Measurements from ENCODE around the gene ATG9A. TPM values are rescaled to one million over a fixed set of nuclear protein-coding genes. Genes with fewer than 3 reads are reported as not detected.

The ATG9A gene
- total and polyA plus RNA-seq, 4 donors = 9.6 to 36.6 (median 35.1) TPM

- DNase-seq (no peak), ATAC-seq (ENCODE audit: low FRiP score) (no peak)
- Histone ChIP-seq H3K4me1 (ENCODE audit: control insufficient read depth in 1 of 2, insufficient read depth in 2 of 2, low read length in 2 of 2) (no peaks in the 10 kb centered on the region), H3K27ac (ENCODE audit: low read depth in 1 of 2, low read length in 2 of 2) (no peak overlapping the region), H3K9me3 (ENCODE audit: control insufficient read depth, low read length) (no peaks in the 10 kb centered on the region), H3K36me3 (ENCODE audit: control insufficient read depth in 1 of 2, insufficient read depth in 2 of 2, low read length in 1 of 2) (peaks cover 0 to 5% of the 10 kb centered on the region in 2 donors), H3K4me3 (ENCODE audit: low read length in 2 of 2) (no peak overlapping the region), H3K27me3 (ENCODE audit: control insufficient read depth in 1 of 2, insufficient read depth in 2 of 2, low read length in 1 of 2) (no peaks in the 10 kb centered on the region)
- 95% methylated on average over 15 of the region's 15 CpGs for WGBS, 2 donors
- intact Hi-C loops (cut with DNase I) = no loop called here
Measured at GRCh38 chr2:219214141-219214540, 15.3 kb downstream of the ATG9A start.

- H3K27me3 ChIP-seq (ENCODE audit: control insufficient read depth in 1 of 2, insufficient read depth in 2 of 2, low read length in 1 of 2) = no peaks in the 10 kb centered on the region
- H3K36me3 ChIP-seq (ENCODE audit: control insufficient read depth in 1 of 2, insufficient read depth in 2 of 2, low read length in 1 of 2) = peaks cover 0 to 6% of the 10 kb centered on the region in 2 donors
- H3K4me3 ChIP-seq (ENCODE audit: low read length in 2 of 2) = no peak overlapping the region
- H3K27ac ChIP-seq (ENCODE audit: low read depth in 1 of 2, low read length in 2 of 2) = no peak overlapping the region
- no peaks in the 10 kb centered on the region for H3K4me1 ChIP-seq (ENCODE audit: control insufficient read depth in 1 of 2, insufficient read depth in 2 of 2, low read length in 2 of 2)
- WGBS, 2 donors = 96 to 97% methylated on average over 10 of the region's 10 CpGs
- H3K9me3 ChIP-seq (ENCODE audit: control insufficient read depth, low read length) = no peaks in the 10 kb centered on the region
- intact Hi-C loops (cut with DNase I) = no loop called here
- DNase-seq = no peak
- no peak for ATAC-seq (ENCODE audit: low FRiP score)
Measured at GRCh38 chr2:219213486-219214071, 15.9 kb downstream of the ATG9A start.

GRCh38 chr2:219213026-219213415 lies 16.4 kb downstream of the ATG9A start:
- intact Hi-C loops (cut with DNase I) = no loop called here
- DNase-seq = no peak
- Histone ChIP-seq H3K27me3 (ENCODE audit: control insufficient read depth in 1 of 2, insufficient read depth in 2 of 2, low read length in 1 of 2) (no peaks in the 10 kb centered on the region), H3K4me3 (ENCODE audit: low read length in 2 of 2) (no peak overlapping the region), H3K36me3 (ENCODE audit: control insufficient read depth in 1 of 2, insufficient read depth in 2 of 2, low read length in 1 of 2) (peaks cover 0 to 6% of the 10 kb centered on the region in 2 donors), H3K27ac (ENCODE audit: low read depth in 1 of 2, low read length in 2 of 2) (no peak overlapping the region), H3K9me3 (ENCODE audit: control insufficient read depth, low read length) (no peaks in the 10 kb centered on the region), H3K4me1 (ENCODE audit: control insufficient read depth in 1 of 2, insufficient read depth in 2 of 2, low read length in 2 of 2) (no peaks in the 10 kb centered on the region)
- 88 to 94% methylated on average over 8 of the region's 8 CpGs for WGBS, 2 donors
- ATAC-seq (ENCODE audit: low FRiP score) = no peak

- H3K27me3 ChIP-seq (ENCODE audit: control insufficient read depth in 1 of 2, insufficient read depth in 2 of 2, low read length in 1 of 2) = no peaks in the 10 kb centered on the region
- H3K36me3 ChIP-seq (ENCODE audit: control insufficient read depth in 1 of 2, insufficient read depth in 2 of 2, low read length in 1 of 2) = peaks cover 0 to 6% of the 10 kb centered on the region in 2 donors
- no peaks in the 10 kb centered on the region for H3K9me3 ChIP-seq (ENCODE audit: control insufficient read depth, low read length)
- WGBS, 2 donors = 91 to 92% methylated on average over 9 of the region's 9 CpGs
- intact Hi-C loops (cut with DNase I) = no loop called here
- DNase-seq (no peak), ATAC-seq (ENCODE audit: low FRiP score) (no peak)
- no peaks in the 10 kb centered on the region for H3K4me1 ChIP-seq (ENCODE audit: control insufficient read depth in 1 of 2, insufficient read depth in 2 of 2, low read length in 2 of 2)
- no peak overlapping the region for H3K27ac ChIP-seq (ENCODE audit: low read depth in 1 of 2, low read length in 2 of 2)
- no peak overlapping the region for H3K4me3 ChIP-seq (ENCODE audit: low read length in 2 of 2)
Measured at GRCh38 chr2:219210886-219211362, 18.5 kb downstream of the ATG9A start.

- intact Hi-C loops (cut with DNase I) = no loop called here
- no peak for DNase-seq
- Histone ChIP-seq H3K4me1 (ENCODE audit: control insufficient read depth in 1 of 2, insufficient read depth in 2 of 2, low read length in 2 of 2) (no peaks in the 10 kb centered on the region), H3K4me3 (ENCODE audit: low read length in 2 of 2) (no peak overlapping the region), H3K27me3 (ENCODE audit: control insufficient read depth in 1 of 2, insufficient read depth in 2 of 2, low read length in 1 of 2) (no peaks in the 10 kb centered on the region), H3K9me3 (ENCODE audit: control insufficient read depth, low read length) (no peaks in the 10 kb centered on the region), H3K36me3 (ENCODE audit: control insufficient read depth in 1 of 2, insufficient read depth in 2 of 2, low read length in 1 of 2) (peaks cover 0 to 6% of the 10 kb centered on the region in 2 donors), H3K27ac (ENCODE audit: low read depth in 1 of 2, low read length in 2 of 2) (no peak overlapping the region)
- no peak for ATAC-seq (ENCODE audit: low FRiP score)
- WGBS, 2 donors = 91 to 93% methylated on average over 24 of the region's 24 CpGs
Measured at GRCh38 chr2:219210196-219210885, 19.1 kb downstream of the ATG9A start.

- ATAC-seq (ENCODE audit: low FRiP score) (no peak), DNase-seq (no peak)
- intact Hi-C loops (cut with DNase I) = no loop called here
- no peaks in the 10 kb centered on the region for H3K4me1 ChIP-seq (ENCODE audit: control insufficient read depth in 1 of 2, insufficient read depth in 2 of 2, low read length in 2 of 2)
- no peak overlapping the region for H3K4me3 ChIP-seq (ENCODE audit: low read length in 2 of 2)
- H3K9me3 ChIP-seq (ENCODE audit: control insufficient read depth, low read length) = no peaks in the 10 kb centered on the region
- H3K27ac ChIP-seq (ENCODE audit: low read depth in 1 of 2, low read length in 2 of 2) = no peak overlapping the region
- 84 to 86% methylated on average over 18 of the region's 18 CpGs for WGBS, 2 donors
- H3K27me3 ChIP-seq (ENCODE audit: control insufficient read depth in 1 of 2, insufficient read depth in 2 of 2, low read length in 1 of 2) = no peaks in the 10 kb centered on the region
- peaks cover 0 to 6% of the 10 kb centered on the region in 2 donors for H3K36me3 ChIP-seq (ENCODE audit: control insufficient read depth in 1 of 2, insufficient read depth in 2 of 2, low read length in 1 of 2)
Measured at GRCh38 chr2:219209236-219210195, 19.9 kb downstream of the ATG9A start.

- peaks cover 0 to 6% of the 10 kb centered on the region in 2 donors for H3K36me3 ChIP-seq (ENCODE audit: control insufficient read depth in 1 of 2, insufficient read depth in 2 of 2, low read length in 1 of 2)
- intact Hi-C loops (cut with DNase I) = no loop called here
- H3K27ac ChIP-seq (ENCODE audit: low read depth in 1 of 2, low read length in 2 of 2) = no peak overlapping the region
- no peaks in the 10 kb centered on the region for H3K9me3 ChIP-seq (ENCODE audit: control insufficient read depth, low read length)
- WGBS, 2 donors = 63 to 65% methylated on average over 17 of the region's 17 CpGs
- no peak overlapping the region for H3K4me3 ChIP-seq (ENCODE audit: low read length in 2 of 2)
- DNase-seq (no peak), ATAC-seq (ENCODE audit: low FRiP score) (no peak)
- H3K4me1 ChIP-seq (ENCODE audit: control insufficient read depth in 1 of 2, insufficient read depth in 2 of 2, low read length in 2 of 2) = no peaks in the 10 kb centered on the region
- H3K27me3 ChIP-seq (ENCODE audit: control insufficient read depth in 1 of 2, insufficient read depth in 2 of 2, low read length in 1 of 2) = no peaks in the 10 kb centered on the region
Measured at GRCh38 chr2:219207884-219208740, 21.3 kb downstream of the ATG9A start.

Data from aorta (tissue), 5 donors.